Endothelial cell of umbilical vein (primary cell): ENCODE results near the gene RPP30. TPM values are rescaled to one million over a fixed set of nuclear protein-coding genes. Genes with fewer than 3 reads are reported as not detected.

Experiments
- BruUV-seq: library from RNA; stranded (reverse); fragments of 400-500 nt; replicated peaks from 2 replicates; lab custom pipeline; 2021; lab: Mats Ljungman, UMichigan
- CTCF ChIA-PET: fragments of 300-600, 350-600 bp; sonication (Branson Sonifier 250); formaldehyde crosslinking; loops from one replicate; lab custom pipeline; 2021; ENCODE audit warnings: antibody characterized with exemption, inconsistent platforms; lab: Charles Lee
- POLR2A ChIA-PET: fragments of 300-600, 350-600 bp; sonication (Branson Sonifier 250); formaldehyde crosslinking; loops from one replicate; lab custom pipeline; 2021; ENCODE audit warnings: antibody characterized with exemption, inconsistent platforms; lab: Charles Lee
- DNase-seq: peaks from one replicate; pipeline ENCODE4 v3.0.0-alpha.2; 2011; ENCODE audit warnings: low read depth, low spot score
- FAIRE-seq: peaks from 2 replicates; lab custom pipeline; 2011; peaks lifted over from hg19 to GRCh38; lab: Jason Lieb, UNC
- H2AFZ ChIP-seq: 2 replicates; pipeline ENCODE4 v1.6.0; 2012; ENCODE audit warnings: low read depth, low read length, control low read depth, inconsistent platforms
- H3K27ac ChIP-seq: 2 replicates; pipeline ENCODE4 v1.5.1; 2011; ENCODE audit warnings: low read depth, mild to moderate bottlenecking, control low read depth, low read length, moderate library complexity; ENCODE audit not compliant: insufficient read depth
- H3K27me3 ChIP-seq, 2 experiments: 2 replicates each; pipeline versions ENCODE4 v1.6.0 to v1.6.1; 2011; ENCODE audit warnings: low read length in 2 of 2, mixed read lengths in 1 of 2; ENCODE audit not compliant: control insufficient read depth in 2 of 2, insufficient read depth in 2 of 2
- H3K36me3 ChIP-seq, 2 experiments: 2 replicates in 1 of 2; 3 replicates in 1 of 2; pipeline ENCODE4 v1.5.1; 2011; ENCODE audit warnings: low read length in 2 of 2, mild to moderate bottlenecking in 1 of 2, moderate library complexity in 1 of 2; ENCODE audit not compliant: control insufficient read depth in 2 of 2, insufficient read depth in 2 of 2; ENCODE audit errors: extremely low read depth in 1 of 2
- H3K4me1 ChIP-seq: 3 replicates; pipeline ENCODE4 v1.5.1; 2011; ENCODE audit warnings: mild to moderate bottlenecking, low read length; ENCODE audit not compliant: control insufficient read depth, insufficient read depth; ENCODE audit errors: extremely low read depth
- H3K4me2 ChIP-seq: 2 replicates; pipeline ENCODE4 v1.6.1; 2011; ENCODE audit warnings: low read length, control low read depth, mixed read lengths; ENCODE audit not compliant: insufficient read depth
- H3K4me3 ChIP-seq, 3 experiments: fragments of 200-600 bp in 1 of 3; sonication (generic), shearing (Covaris generic) in 1 of 3; replicated peaks in 1 of 3; 2 replicates each; pipeline ENCODE4 v1.5.1; 2011 to 2016; ENCODE audit warnings: control low read depth in 3 of 3, low read length in 3 of 3, mild to moderate bottlenecking in 2 of 3, inconsistent platforms in 1 of 3, low read depth in 1 of 3, moderate library complexity in 1 of 3; ENCODE audit not compliant: insufficient read depth in 1 of 3
- H3K79me2 ChIP-seq: 2 replicates; pipeline ENCODE4 v1.6.0; 2012; ENCODE audit warnings: low read length, inconsistent platforms; ENCODE audit not compliant: control insufficient read depth, insufficient read depth
- H3K9ac ChIP-seq: replicated peaks from 2 replicates; pipeline ENCODE3; 2011; ENCODE audit warnings: low read length, control low read depth; ENCODE audit not compliant: insufficient read depth; ENCODE audit errors: extremely low read depth
- H3K9me1 ChIP-seq: replicated peaks from 3 replicates; pipeline ENCODE4 v1.6.0; 2011; ENCODE audit warnings: mild to moderate bottlenecking, low read length; ENCODE audit not compliant: control insufficient read depth, insufficient read depth; ENCODE audit errors: extremely low read depth
- H3K9me3 ChIP-seq: replicated peaks from 2 replicates; pipeline ENCODE4 v1.5.1; 2012; ENCODE audit warnings: low read length, inconsistent platforms; ENCODE audit not compliant: control insufficient read depth, insufficient read depth
- H4K20me1 ChIP-seq: replicated peaks from 2 replicates; pipeline ENCODE3; 2011; ENCODE audit warnings: mild to moderate bottlenecking, low read length; ENCODE audit not compliant: control insufficient read depth, insufficient read depth; ENCODE audit errors: extremely low read depth
- CTCF ChIP-seq, 2 donors: IDR thresholded peaks; 1 replicate in 1 of 2; 2 replicates in 1 of 2; pipeline ENCODE4 v1.5.1; 2011; ENCODE audit warnings: low read length in 2 of 2, mild to moderate bottlenecking in 2 of 2, moderate library complexity in 2 of 2, control low read depth in 1 of 2, inconsistent platforms in 1 of 2, low read depth in 1 of 2; ENCODE audit not compliant: insufficient read depth in 1 of 2; ENCODE audit errors: extremely low read depth in 1 of 2
- FOS ChIP-seq: IDR thresholded peaks from 2 replicates; pipeline ENCODE4 v1.6.1; 2011; ENCODE audit warnings: mild to moderate bottlenecking, low read length, moderate library complexity, borderline replicate concordance; ENCODE audit not compliant: insufficient read depth
- GATA2 ChIP-seq: IDR thresholded peaks from 2 replicates; pipeline ENCODE4 v1.7.0; 2011; ENCODE audit warnings: low read depth, mild to moderate bottlenecking, moderate library complexity, mixed read lengths, low read length; ENCODE audit not compliant: insufficient read length, insufficient read depth
- MAX ChIP-seq: IDR thresholded peaks from 2 replicates; pipeline ENCODE4 v1.6.1; 2011; ENCODE audit not compliant: insufficient read depth, insufficient read length
- MYC ChIP-seq: IDR thresholded peaks from one replicate; pipeline ENCODE4 v1.6.1; 2011; ENCODE audit warnings: mild to moderate bottlenecking, low read depth, low read length
- POLR2A ChIP-seq: IDR thresholded peaks from 2 replicates; pipeline ENCODE4 v1.6.1; 2012; ENCODE audit warnings: low read depth, mild to moderate bottlenecking, control low read depth, low read length
- dilution Hi-C: fragments of 300-500 bp; cut with MboI; formaldehyde crosslinking; loops from one replicate; pipeline ENCODE4 v1.15.0; 2019; ENCODE audit warnings: low sequenced_read_pairs; ENCODE audit not compliant: extremely low pct_ligation_motif_present
- intact Hi-C: fragments of 100-400 bp; cut with micrococcal nuclease; formaldehyde crosslinking; loops from one replicate; pipeline ENCODE4 v1.10.0; 2022
- polyA plus RNA-seq, 4 experiments: library from polyadenylated mRNA; depleted of rRNA in 3 of 4; stranded (reverse) in 3 of 4; unstranded in 1 of 4; fragments of >200 nt; gene quantifications; 2 replicates each; pipeline versions ENCODE4 v1.2.1 to v1.2.3, GENCODE V29; 2011 to 2012; ENCODE audit warnings: missing spikeins in 1 of 4
- total RNA-seq: library from RNA; stranded (reverse); gene quantifications from 2 replicates; pipeline ENCODE4 v1.2.3, GENCODE V29; 2021

Gene RPP30
- total and polyA plus RNA-seq, 2 donors (not counting 3 experiments of a cell fraction or from before 2014, with no cell fraction given), result 21.1 to 47.8 TPM

- Histone ChIP-seq H3K4me3 (no peak overlapping the region), H4K20me1 (no peaks in the 10 kb centered on the region), H3K27ac (no peak overlapping the region), H3K4me2 (no peak overlapping the region), H3K27me3 (no peaks in the 10 kb centered on the region), H3K9ac (no peak overlapping the region), H3K79me2 (no peaks in the 10 kb centered on the region), H2AFZ (no peak overlapping the region), H3K9me3 (no peaks in the 10 kb centered on the region), H3K4me1 (no peaks in the 10 kb centered on the region), H3K9me1 (no peaks in the 10 kb centered on the region), H3K36me3 (peaks cover 7 to 12% of the 10 kb centered on the region in 2 experiments)
- dilution Hi-C loops (loop anchor here (25.0 kb wide), 1 partner anchor 377 kb away; no protein-coding TSS in a partner anchor), intact Hi-C loops (no loop called here)
- no TSS peak for BruUV-seq
- ChIA-PET POLR2A (no interaction called here), CTCF (interaction anchor here (0.7 to 2.0 kb wide), 4 partner anchors 84 to 413 kb away, joined by 3 to 12 read pairs (median 4); no protein-coding TSS in a partner anchor)
- DNase-seq (no peak), FAIRE-seq (no peak)
- TF ChIP-seq GATA2, result no peak
- no peak for TF ChIP-seq POLR2A
- TF ChIP-seq MAX, result no peak
- no peak for TF ChIP-seq CTCF (IDR thresholded peaks at IDR 0.05; ENCODE audit: extremely low read depth in 1 of 2, insufficient read depth in 1 of 2, low read depth in 1 of 2, low read length in 2 of 2)
- TF ChIP-seq MYC, result no peak
- TF ChIP-seq FOS, result no peak
These were observed 13.4 kb downstream of the RPP30 start for GRCh38 chr10:90885176-90885575.
